ENCODE results near the gene PGS1. TPM values are rescaled to one million over a fixed set of nuclear protein-coding genes. Genes with fewer than 3 reads are reported as not detected.

PGS1 gene
- total RNA-seq, 1 donor from 2014 or later, result 41.8 TPM

DNA sequence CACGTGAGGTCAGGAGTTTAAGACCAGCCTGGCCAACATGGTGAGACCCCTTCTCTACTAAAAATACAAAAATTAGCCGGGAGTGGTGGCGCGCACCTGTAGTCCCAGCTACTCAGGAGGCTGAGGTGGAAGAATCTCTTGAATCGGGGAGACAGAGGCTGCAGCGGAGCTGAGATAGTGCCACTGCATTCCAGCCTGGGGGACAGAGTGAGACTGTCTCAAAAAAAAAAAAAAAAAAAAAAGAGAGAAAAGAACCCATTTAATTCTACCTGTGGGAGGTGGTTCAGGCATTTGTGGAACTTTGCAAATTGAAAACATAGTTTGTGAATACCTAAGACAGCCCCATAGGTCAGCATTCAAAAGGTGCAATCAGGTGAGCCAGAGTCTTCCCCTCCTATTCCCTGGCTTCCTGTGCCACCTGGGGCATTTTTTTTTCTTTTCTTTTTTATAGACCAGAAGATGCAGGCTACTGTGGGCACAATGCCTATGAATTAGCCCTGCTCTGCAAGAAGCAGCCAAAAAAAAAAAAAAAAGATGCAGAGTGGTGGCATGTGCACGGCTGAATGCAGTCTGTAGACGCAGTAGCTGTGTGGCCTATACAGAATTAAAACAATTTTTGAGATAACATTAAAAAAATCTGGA, 9.5 kb upstream of the PGS1 start:
- Histone ChIP-seq H3K27me3 (no peaks in the 10 kb centered on the region), H3K4me1 (peaks cover 5 to 6% of the 10 kb centered on the region in 2 donors), H3K9me3 (no peaks in the 10 kb centered on the region), H3K4me3 (no peak overlapping the region), H3K27ac (no peak overlapping the region), H3K36me3 (no peaks in the 10 kb centered on the region)
- intact Hi-C loops (cut with DNase I), result no loop called here
- TF ChIP-seq, protein P1, sequence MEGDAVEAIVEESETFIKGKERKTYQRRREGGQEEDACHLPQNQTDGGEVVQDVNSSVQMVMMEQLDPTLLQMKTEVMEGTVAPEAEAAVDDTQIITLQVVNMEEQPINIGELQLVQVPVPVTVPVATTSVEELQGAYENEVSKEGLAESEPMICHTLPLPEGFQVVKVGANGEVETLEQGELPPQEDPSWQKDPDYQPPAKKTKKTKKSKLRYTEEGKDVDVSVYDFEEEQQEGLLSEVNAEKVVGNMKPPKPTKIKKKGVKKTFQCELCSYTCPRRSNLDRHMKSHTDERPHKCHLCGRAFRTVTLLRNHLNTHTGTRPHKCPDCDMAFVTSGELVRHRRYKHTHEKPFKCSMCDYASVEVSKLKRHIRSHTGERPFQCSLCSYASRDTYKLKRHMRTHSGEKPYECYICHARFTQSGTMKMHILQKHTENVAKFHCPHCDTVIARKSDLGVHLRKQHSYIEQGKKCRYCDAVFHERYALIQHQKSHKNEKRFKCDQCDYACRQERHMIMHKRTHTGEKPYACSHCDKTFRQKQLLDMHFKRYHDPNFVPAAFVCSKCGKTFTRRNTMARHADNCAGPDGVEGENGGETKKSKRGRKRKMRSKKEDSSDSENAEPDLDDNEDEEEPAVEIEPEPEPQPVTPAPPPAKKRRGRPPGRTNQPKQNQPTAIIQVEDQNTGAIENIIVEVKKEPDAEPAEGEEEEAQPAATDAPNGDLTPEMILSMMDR (IDR thresholded peaks at IDR 0.05), result no peak
- no peak for DNase-seq (ENCODE audit: low spot score in 2 of 2)

GRCh38 chr17:78369791-78370381, 8.6 kb upstream of the PGS1 start:
- H3K9me3 ChIP-seq, result no peaks in the 10 kb centered on the region
- intact Hi-C loops (cut with DNase I), result no loop called here
- H3K4me1 ChIP-seq, result peaks cover 5 to 6% of the 10 kb centered on the region in 2 donors

GRCh38 chr17:78371056-78371455, 7.4 kb upstream of the PGS1 start:
- DNase-seq (ENCODE audit: low spot score in 2 of 2), result no peak
- TF ChIP-seq, protein P1 (IDR thresholded peaks at IDR 0.05), result no peak
- intact Hi-C loops (cut with DNase I), result no loop called here
- Histone ChIP-seq H3K27ac (no peak overlapping the region), H3K36me3 (no peaks in the 10 kb centered on the region), H3K4me3 (no peak overlapping the region), H3K4me1 (peaks cover 0 to 2% of the 10 kb centered on the region in 2 donors), H3K9me3 (no peaks in the 10 kb centered on the region), H3K27me3 (no peaks in the 10 kb centered on the region)

More at GRCh38 chr17:78369791-78370381, 8.6 kb upstream of the PGS1 start:
- Histone ChIP-seq H3K36me3 (no peaks in the 10 kb centered on the region), H3K27me3 (no peaks in the 10 kb centered on the region), H3K4me3 (no peak overlapping the region), H3K27ac (no peak overlapping the region)
- TF ChIP-seq, protein P1 (IDR thresholded peaks at IDR 0.05), result no peak
- DNase-seq (ENCODE audit: low spot score in 2 of 2), result no peak

- intact Hi-C loops (cut with DNase I), result no loop called here
- no peak for DNase-seq (ENCODE audit: low spot score in 2 of 2)
- Histone ChIP-seq H3K27me3 (no peaks in the 10 kb centered on the region), H3K4me3 (no peak overlapping the region), H3K4me1 (peaks cover 0 to 4% of the 10 kb centered on the region in 2 donors), H3K27ac (no peak overlapping the region), H3K9me3 (no peaks in the 10 kb centered on the region), H3K36me3 (no peaks in the 10 kb centered on the region)
- TF ChIP-seq, protein P1 (IDR thresholded peaks at IDR 0.05), result no peak
These were observed 5.6 kb upstream of the PGS1 start for GRCh38 chr17:78372841-78373240.

GRCh38 chr17:78374189-78374588, 4.3 kb upstream of the PGS1 start:
- H3K36me3 ChIP-seq, result no peaks in the 10 kb centered on the region
- no peaks in the 10 kb centered on the region for H3K9me3 ChIP-seq
- no peak overlapping the region for H3K4me3 ChIP-seq
- no peak for DNase-seq (ENCODE audit: low spot score in 2 of 2)
- intact Hi-C loops (cut with DNase I), result no loop called here
- H3K27ac ChIP-seq, result no peak overlapping the region
- peaks cover 5 to 10% of the 10 kb centered on the region in 2 donors for H3K4me1 ChIP-seq
- TF ChIP-seq, protein P1 (IDR thresholded peaks at IDR 0.05), result no peak
- H3K27me3 ChIP-seq, result no peaks in the 10 kb centered on the region

Data from ascending aorta (tissue), 2 donors.